NCI-H2171 (cell line): ENCODE data around the gene MEX3A.
"Not testable (repeated sequence)": the region's sequence is repeated elsewhere in the genome, so short reads cannot be mapped to it uniquely, and the experiment has no call there.

Experiments
- DNase-seq: peaks from one replicate; lab custom pipeline; 2025; lab: John Stamatoyannopoulos, UW

MEX3A gene

DNA sequence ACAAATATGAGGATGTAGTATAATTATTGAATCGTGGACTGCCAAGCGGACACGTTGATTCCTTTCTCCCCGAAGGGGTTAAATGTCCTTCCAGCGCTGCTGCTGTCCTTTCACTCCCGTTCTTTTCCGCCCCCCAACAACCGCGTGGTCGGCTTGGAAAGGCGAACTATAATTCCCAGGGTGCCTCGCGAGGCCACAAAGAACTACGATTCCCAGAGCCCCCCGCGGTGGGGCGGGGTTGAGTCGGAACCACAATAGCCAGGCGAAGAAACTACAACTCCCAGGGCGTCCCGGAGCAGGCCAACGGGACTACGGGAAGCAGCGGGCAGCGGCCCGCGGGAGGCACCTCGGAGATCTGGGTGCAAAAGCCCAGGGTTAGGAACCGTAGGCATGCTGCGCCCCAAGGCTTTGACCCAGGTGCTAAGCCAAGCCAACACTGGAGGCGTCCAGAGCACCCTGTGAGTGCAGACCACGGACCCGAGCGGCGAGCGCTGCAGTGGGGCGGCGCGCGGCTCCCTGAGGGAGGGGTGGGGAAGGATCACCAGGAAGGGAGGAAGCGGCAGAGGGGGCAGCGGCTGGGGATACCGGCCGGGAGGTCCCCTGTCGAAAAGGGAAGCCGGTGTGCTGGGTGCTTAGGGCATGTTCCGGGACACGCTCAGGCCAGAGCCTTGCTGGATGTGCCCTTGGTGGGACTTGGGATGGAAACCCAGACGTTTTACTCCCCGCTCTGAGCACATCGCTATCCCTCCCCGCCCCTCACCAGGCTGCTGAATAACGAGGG is 27.6 kb downstream of the MEX3A start, which contains the start of gene LAMTOR2:
TSS of gene LAMTOR2 (plus strand) at position 283 of the 781 bp plus-strand sequence. CDS start at position 391, 108 bp downstream.
- peak; percentile 98 for DNase-seq

DNA sequence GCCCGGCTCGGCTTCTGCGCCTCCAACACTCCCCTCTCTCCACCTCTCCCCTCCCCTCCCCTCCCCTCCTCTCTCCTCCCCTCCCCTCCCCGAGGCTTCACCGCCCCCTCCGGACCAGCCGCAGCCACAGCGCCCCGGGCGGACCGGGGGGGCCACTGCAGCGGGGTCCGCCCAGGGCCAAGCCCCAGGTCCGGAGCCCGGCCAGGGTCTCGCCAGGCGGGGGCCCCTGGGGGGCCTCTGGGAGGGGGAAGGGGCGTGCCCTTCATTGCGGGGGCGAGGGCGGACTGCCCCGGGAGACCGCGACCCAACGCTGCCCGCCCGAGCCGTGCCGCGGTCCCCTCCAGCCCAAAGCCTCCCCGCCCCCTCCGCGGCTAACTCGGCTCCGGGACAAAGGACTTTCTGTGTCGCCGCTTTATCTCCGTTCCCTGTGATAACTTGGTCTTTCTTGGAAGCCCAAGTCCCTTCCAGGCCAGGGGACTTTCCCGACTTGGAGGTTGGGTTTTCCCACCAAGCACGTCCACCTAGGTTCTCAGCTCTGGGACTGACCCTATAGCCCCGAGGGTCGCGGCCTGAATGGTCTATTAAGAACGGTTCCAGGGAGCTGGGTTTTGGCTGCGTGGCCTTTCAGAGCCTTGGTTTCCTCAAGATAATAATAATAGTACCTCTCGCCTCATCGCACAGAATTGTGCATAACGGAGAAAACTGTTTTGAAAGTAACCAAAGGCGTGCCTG is 28.3 kb downstream of the MEX3A start, which contains the start of gene UBQLN4:
TSS of gene UBQLN4 (minus strand) at position 31 of the 732 bp plus-strand sequence. CDS start 97 bp downstream, outside the sequence.
- peak; percentile 84 for DNase-seq

DNA sequence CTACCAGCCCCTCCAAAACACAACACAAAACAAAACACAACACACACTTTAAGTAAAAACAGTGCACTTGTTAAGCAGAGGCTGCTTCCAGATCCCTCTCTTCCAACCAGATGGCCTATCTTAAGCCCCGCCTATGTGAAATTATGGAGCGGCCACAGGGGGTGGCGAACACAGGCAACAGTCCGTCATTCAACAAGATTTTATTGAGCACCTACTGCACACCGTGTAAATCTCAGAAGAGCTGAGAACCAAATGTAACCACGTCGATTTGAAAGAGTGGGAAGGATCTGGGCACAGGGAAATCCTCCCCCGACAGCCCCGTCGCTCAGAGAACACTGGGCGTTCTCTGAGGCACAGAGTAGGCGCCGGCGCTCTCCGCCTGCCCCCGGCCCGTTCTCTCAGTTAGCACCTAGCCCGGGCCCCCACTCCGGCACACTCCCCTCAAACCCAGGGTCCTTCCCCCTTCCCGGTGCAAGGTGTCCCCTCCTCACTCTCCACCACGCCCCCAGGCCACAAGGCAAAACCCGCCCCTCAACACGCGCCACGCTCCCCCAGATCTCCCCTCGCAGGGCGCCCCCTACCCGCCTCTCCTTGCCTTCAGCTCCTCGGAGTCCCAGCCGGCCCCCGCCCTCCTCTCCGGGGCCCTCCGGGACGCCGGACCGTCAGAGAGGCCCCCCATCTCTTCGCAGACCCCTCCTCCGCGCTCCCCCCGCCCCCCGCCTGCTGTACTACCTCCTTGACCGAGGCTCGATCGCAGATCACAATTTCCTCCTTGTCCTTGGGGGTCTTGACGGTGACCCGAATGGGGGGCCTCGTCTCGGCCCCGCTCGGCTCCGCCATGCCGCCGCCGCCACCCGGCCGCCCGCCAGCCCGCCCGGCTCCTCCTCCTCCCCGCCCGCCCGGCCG is 29.1 kb downstream of the MEX3A start:
- DNase-seq = peak; percentile 67

DNA sequence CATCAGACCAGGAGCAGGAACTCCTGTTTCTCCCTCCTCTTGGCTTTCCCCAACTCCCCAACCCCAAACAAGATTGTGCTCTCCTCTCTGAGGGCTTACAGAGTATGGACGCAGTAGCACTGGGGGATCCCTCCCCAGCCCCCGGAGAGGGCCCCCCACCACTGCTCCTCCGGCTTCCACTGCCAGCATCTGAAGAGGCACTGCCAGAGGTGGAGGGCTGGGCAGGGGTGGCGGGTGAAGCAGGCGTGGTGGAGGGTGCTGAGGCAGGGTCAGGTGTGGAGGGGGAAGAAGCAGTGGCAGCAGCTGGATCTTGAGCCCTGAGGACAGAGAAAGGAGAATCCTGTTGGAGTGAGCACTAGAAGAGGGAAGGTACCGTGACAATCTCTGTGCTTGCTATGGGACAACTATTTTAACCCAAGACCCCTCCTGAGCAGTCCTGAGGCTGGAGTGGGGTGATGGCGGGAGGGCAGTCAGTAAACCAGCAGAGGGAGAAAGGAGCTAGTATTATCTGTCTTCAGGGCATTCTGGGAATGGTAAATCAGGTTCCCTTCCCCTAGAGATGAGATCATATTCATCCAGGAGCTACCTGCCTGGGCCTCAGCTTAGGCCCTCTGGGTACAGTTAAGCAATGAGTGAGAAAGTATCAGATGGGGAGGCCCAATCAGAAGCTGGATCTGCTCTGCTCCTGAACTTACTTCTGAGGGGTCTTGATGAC is 31.1 kb downstream of the MEX3A start:
- no peak for DNase-seq

DNA sequence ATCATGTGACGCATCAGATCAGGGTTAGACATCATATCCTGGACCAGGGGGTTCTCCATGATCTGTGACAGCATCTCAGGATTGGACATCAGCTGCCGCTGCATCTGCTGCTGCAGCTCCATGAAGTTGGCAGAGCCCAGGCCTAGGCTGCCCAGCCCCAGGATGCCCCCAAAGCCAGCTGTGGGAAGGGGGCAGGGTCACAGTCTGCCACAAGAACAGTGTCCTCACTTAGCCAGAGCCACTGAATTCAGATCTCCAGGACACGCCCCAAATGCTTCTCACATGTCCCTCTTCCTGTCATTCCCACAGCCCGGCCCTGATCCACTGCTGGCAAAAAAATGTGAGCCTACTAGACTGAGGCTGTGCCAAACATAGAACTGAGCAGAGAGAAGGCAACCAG is 31.9 kb downstream of the MEX3A start:
- DNase-seq = no peak

DNA sequence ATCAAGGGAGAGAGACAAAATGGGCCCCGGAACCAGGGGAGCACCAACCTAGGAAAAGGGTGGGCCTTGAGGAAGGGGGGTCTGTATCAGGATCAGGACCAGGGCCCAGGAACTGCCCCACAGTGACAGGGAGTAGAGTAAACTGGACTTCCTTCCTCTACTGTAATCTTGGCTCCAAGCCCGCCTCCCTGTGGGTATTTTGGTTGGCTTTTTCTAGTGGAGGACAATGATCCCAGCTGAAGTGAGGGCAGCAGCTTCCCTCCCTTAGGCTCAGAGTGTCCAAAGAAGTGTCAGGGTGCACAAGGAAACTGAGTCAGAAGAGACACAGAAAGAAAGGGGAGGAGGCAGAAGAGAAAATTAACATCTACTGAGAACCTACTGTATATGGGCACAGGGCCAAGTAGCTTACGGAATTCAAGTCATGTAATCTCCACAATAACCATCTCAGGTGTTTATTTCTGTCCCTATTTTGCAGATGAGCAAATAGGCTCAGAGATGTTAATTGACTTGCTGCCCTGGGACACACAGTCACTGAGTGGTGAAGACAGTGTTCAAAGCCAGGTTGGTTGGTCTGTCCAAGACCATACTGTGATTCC is 33.5 kb downstream of the MEX3A start:
- no peak for DNase-seq

DNA sequence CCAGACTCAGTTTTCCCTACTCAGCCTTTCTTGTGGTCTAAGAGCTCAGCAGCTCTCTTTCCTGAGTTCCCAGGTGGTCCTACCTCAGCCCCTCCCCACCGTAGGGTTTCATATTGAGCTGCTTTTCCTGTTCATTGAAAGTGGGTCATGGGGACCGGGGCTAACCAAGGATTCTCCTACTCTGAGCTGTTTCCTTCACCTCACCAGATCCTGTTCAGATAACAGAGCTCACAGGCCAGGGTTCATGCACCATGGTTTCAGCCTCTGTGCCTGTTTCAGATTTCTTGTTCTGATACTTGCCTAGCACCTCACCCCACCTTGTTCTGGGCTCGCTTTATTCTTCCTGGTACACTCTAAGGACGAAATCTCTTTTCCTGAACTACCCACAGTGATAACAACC is 37.2 kb downstream of the MEX3A start:
- no peak for DNase-seq

DNA sequence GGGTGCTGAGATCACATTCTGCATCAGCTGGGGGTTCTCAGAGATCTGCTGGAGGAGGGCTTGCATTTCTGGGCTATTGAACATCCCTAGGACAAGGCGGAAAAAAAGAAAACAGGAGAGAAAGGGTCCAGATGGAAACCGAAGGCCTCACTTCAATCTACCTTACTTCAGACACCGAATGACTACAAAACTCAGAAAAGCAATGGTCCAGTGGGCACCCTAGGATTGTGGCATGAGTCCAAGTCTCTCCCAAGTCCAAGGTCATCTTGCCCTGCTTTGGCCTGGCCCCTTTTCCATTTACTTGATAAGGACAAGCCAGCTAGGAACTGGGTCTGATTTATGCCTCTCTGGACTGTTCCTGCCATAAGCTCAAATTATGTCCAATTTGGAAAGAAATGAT is 39.4 kb downstream of the MEX3A start:
- DNase-seq = no peak

DNA sequence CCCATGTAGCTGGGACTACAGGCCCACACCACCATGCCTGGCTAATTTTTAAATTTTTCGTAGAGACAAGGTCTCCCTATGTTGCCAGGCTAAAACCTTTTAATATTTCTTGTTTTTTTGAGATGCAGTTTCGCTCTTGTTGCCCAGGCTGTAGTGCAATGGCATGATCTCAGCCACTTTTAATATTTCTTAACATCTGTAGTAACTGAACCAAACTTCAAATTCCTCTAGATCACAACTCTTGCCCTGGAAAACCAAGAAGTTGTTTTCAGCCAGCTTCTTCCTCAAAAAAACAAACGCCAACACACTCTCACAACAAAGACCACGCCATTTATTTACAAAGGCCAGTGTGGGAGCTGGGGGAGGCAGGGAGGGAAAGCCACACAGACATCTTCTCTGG is 47.3 kb downstream of the MEX3A start:
- not testable (repeated sequence) for DNase-seq

DNA sequence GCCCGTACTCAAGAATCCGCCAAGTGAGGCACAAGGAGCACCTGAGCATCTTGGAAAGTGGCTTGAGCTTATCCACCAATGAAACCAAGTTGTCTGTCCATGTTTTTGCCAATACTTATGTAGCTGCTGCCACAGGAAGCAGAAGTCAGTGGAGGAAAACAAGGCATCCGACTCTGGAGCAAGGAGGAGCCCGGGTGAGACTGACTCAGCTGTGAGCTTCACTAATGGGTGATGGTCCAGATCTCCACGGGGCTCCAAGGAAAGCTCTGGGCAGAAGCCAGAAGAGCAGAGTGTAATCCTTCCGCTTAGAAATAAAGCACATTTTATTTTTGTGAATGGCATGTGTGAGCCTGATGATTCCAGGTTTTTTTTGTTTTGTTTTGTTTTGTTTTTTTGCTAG is 49.3 kb downstream of the MEX3A start:
- DNase-seq = no peak

DNA sequence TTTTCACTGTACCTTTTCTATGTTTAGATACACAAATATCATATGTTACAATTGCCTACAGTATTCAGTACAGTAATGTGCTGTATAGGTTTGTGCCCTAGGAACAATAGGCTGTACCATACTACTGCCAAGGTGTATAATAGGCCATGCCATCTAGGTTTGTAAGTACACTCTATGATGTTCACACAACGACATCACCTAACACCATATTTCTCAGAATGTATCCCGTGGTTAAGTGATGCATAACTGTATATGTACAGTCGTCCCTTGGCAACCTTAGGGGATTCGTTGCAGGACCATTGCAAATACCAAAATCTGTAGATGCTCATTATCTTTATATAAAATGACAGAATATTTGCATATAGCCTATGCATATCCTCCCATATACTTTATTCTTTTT is 55.7 kb downstream of the MEX3A start:
- no peak for DNase-seq

DNA sequence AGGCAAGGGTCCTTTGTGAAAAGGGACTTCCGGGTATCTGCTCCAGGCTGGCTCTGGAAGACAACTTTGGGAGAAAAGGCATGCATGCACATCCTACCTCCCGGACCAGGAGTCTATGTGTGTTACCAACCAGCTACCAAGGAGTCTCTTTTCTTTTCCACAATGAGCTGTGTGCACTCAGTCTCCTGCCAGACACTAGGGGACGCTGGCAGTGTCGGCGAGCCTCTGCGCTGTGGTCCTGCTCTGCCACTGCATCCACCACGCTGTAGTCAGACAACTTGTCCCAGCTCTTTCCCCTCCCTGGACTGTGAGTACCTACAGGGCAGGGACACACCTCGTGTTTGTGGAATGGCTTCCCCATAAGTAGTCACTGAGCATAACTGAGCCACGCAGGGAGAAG is 56.4 kb downstream of the MEX3A start:
- no peak for DNase-seq

DNA sequence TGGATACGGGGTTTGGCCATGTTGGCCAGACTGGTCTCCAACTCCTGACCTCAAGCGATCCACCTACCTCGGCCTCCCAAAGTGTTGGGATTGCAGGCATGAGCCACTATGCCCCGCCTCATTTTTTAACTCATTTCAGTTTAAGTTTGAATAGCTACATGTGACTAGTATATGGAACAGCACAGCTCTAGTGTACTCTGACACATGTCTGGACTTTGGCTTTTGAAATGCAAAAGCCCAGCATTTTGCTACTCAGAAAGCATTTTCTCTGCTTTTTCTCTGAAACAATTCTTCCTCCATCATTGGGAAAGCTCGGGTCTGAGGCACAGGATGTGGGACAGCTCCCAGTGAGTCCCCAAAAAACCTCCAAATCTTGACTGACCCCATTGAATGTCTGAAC is 57.5 kb downstream of the MEX3A start:
- DNase-seq = no peak
